Vagina (tissue), 2 donors: ENCODE results near the gene PTPRN2. TPM values are rescaled to one million over a fixed set of nuclear protein-coding genes. Genes with fewer than 3 reads are reported as not detected.

Experiments used
- DNase-seq, 2 donors: peaks; one replicate each; pipeline ENCODE4 v3.0.0-alpha.2; 2017; ENCODE audit errors: extremely low spot score in 2 of 2
- H3K27ac ChIP-seq: fragments of 200-600 bp; sonication (generic); one replicate; pipeline ENCODE4 v1.5.1; 2019
- H3K27me3 ChIP-seq: fragments of 200-600 bp; sonication (generic); one replicate; pipeline ENCODE4 v1.5.1; 2019
- H3K36me3 ChIP-seq, 2 donors: fragments of 200-600 bp; sonication (generic); one replicate each; pipeline ENCODE4 v1.5.1; 2017 to 2019
- H3K4me1 ChIP-seq: fragments of 200-600 bp; sonication (generic); one replicate; pipeline ENCODE4 v1.5.1; 2019
- H3K4me3 ChIP-seq, 2 donors: fragments of 200-600 bp; sonication (generic); 1 replicate in 1 of 2; 2 replicates in 1 of 2; pipeline ENCODE4 v1.5.1; 2016 to 2019
- H3K9me3 ChIP-seq: fragments of 200-600 bp; sonication (generic); one replicate; pipeline ENCODE4 v1.5.1; 2019
- POLR2A ChIP-seq, 2 donors: fragments of 450-650 bp; IDR thresholded peaks; one replicate each; pipeline ENCODE4 v1.6.1; 2017; ENCODE audit warnings: antibody characterized with exemption in 2 of 2, mild to moderate bottlenecking in 2 of 2, moderate library complexity in 2 of 2
- POLR2AphosphoS5 ChIP-seq, 2 donors: sonication (generic); formaldehyde crosslinking; IDR thresholded peaks; one replicate each; pipeline ENCODE4 v1.9.0; 2017; ENCODE audit warnings: antibody characterized with exemption in 2 of 2, mild to moderate bottlenecking in 2 of 2, low read depth in 1 of 2; ENCODE audit not compliant: insufficient read depth in 1 of 2
- intact Hi-C: fragments of 100-400 bp; cut with DNase I; formaldehyde crosslinking; loops from one replicate; pipeline ENCODE4 v1.15.1; 2023
- total RNA-seq: library from RNA; depleted of rRNA; stranded (reverse); fragments of >200 nt; gene quantifications from one replicate; pipeline ENCODE4 v1.2.3, GENCODE V29; 2016
- TF ChIP-seq, protein P1 (sequence below), 3 experiments: fragments of 450-650 bp in 2 of 3; fragments of 200-600 bp in 1 of 3; sonication (generic) in 1 of 3; IDR thresholded peaks; one replicate each; pipeline ENCODE4 v1.5.1; 2017 to 2019; ENCODE audit warnings: antibody characterized with exemption in 3 of 3, mild to moderate bottlenecking in 2 of 3, moderate library complexity in 2 of 3

PTPRN2 gene
- total RNA-seq, 1 donor from 2014 or later: 7.4 TPM

DNA sequence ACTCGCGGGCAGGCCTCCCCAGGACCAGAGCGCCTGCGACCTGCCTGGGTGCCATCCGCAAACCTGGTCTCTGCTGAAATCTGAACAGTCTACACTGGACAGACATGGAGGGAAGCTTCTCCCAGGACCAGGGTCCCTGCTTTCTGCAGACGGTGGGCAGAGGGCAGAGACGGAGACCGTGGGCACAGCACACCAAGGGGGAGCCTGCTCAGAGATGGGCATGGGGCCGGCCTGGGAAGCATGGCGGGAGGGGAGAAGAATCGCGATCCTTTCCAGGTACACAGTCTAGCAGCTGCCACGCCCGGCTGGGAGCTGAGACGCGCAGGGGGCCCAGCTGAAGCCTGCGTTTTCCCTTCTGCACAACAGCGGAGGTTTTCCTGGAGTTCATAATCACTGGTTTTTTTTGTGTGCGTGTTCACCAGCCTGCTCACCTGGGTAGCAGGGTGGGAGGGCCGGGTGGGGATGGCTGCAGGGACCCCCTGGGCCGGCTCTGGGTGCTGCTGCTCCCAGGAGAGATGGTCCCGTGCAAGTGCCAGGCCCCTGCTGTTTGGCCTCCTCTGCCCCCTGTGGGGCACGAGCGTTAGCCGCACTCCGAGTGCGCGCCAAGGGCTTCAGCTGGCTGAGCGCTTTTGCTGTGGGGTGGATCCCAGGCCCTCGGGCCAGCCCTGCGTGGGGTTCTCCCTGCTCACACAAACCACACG is 802.0 kb downstream of the PTPRN2 start:
- Histone ChIP-seq H3K36me3 (no peaks in the 10 kb centered on the region), H3K9me3 (no peaks in the 10 kb centered on the region), H3K27me3 (no peaks in the 10 kb centered on the region), H3K27ac (no peak overlapping the region), H3K4me1 (no peaks in the 10 kb centered on the region), H3K4me3 (no peak overlapping the region)
- intact Hi-C loops: no loop called here
- no peak for DNase-seq
- TF ChIP-seq, protein P1, sequence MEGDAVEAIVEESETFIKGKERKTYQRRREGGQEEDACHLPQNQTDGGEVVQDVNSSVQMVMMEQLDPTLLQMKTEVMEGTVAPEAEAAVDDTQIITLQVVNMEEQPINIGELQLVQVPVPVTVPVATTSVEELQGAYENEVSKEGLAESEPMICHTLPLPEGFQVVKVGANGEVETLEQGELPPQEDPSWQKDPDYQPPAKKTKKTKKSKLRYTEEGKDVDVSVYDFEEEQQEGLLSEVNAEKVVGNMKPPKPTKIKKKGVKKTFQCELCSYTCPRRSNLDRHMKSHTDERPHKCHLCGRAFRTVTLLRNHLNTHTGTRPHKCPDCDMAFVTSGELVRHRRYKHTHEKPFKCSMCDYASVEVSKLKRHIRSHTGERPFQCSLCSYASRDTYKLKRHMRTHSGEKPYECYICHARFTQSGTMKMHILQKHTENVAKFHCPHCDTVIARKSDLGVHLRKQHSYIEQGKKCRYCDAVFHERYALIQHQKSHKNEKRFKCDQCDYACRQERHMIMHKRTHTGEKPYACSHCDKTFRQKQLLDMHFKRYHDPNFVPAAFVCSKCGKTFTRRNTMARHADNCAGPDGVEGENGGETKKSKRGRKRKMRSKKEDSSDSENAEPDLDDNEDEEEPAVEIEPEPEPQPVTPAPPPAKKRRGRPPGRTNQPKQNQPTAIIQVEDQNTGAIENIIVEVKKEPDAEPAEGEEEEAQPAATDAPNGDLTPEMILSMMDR (IDR thresholded peaks at IDR 0.05): no peak
- TF ChIP-seq POLR2AphosphoS5 (IDR thresholded peaks at IDR 0.05; ENCODE audit: insufficient read depth in 1 of 2, low read depth in 1 of 2) (no peak), POLR2A (IDR thresholded peaks at IDR 0.05) (no peak)

DNA sequence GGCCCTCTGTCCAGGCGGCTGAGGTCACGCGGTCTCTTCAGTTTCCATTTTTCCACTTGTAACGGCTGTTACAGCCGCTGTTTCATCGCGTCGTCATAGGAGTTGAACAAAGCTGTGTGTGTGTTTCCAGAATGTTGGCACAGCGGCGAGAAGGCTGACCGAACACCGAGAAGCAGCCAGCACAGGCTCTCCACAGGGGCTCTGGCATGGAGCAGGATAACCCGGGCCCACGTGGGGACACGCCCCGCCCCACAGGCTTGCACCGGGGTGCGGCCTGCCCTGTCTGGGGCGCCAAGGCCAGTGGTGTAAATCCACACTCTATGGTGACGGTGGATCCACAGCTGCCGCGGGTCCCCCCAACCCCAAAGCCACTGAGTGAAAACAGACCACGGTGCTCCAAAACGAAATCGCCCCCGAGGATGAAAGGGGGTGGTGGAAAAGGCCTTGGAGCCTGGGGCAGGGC is 802.6 kb downstream of the PTPRN2 start:
- H3K4me1 ChIP-seq: no peaks in the 10 kb centered on the region
- H3K36me3 ChIP-seq: no peaks in the 10 kb centered on the region
- no peak overlapping the region for H3K27ac ChIP-seq
- intact Hi-C loops: no loop called here
- no peaks in the 10 kb centered on the region for H3K27me3 ChIP-seq
- DNase-seq: no peak
- no peak overlapping the region for H3K4me3 ChIP-seq
- TF ChIP-seq, protein P1 (IDR thresholded peaks at IDR 0.05): no peak
- TF ChIP-seq POLR2A (IDR thresholded peaks at IDR 0.05) (no peak), POLR2AphosphoS5 (IDR thresholded peaks at IDR 0.05; ENCODE audit: insufficient read depth in 1 of 2, low read depth in 1 of 2) (no peak)
- H3K9me3 ChIP-seq: no peaks in the 10 kb centered on the region

DNA sequence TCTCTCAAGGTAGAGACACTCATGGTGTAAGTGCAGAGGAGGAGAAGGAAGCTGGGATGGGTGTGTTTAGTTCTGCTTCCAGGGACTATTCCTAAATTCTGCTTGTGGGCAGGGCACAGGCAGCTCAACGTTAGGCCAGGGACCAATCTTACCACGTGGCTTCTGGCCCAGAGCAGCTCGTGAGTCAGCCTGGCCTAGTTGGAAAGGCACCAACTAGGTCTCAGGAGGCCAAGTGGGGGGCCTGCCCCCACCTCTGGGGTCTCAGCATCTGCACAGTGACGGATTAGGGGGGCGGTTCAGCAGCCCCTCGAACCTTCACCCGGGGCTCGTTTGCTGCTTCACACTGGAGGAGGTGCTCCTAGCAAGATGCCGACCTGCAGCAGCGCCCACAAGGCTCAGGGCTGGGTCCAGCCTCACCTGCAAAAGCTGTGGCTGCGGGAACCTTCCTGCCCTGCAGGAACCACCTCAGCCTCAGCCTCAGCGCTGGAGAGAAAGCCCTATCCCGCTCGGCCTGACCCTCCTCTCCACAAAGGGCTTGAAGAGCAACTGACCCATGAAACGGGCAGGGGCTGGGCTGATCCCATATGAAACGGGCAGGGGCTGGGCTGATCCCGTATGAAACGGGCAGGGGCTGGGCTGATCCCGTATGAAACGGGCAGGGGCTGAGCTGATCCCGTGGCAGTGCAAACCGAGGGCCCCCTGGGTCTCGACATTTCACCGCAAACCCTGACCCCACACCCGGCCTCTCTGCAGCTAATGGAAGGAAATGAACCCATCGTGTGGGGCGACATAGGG is 803.4 kb downstream of the PTPRN2 start:
- Histone ChIP-seq H3K36me3 (no peaks in the 10 kb centered on the region), H3K27me3 (no peaks in the 10 kb centered on the region), H3K4me1 (no peaks in the 10 kb centered on the region), H3K9me3 (no peaks in the 10 kb centered on the region), H3K4me3 (no peak overlapping the region), H3K27ac (no peak overlapping the region)
- intact Hi-C loops: no loop called here
- no peak for DNase-seq
- TF ChIP-seq POLR2A (IDR thresholded peaks at IDR 0.05) (no peak), POLR2AphosphoS5 (IDR thresholded peaks at IDR 0.05; ENCODE audit: insufficient read depth in 1 of 2, low read depth in 1 of 2) (no peak)
- TF ChIP-seq, protein P1 (IDR thresholded peaks at IDR 0.05): no peak

DNA sequence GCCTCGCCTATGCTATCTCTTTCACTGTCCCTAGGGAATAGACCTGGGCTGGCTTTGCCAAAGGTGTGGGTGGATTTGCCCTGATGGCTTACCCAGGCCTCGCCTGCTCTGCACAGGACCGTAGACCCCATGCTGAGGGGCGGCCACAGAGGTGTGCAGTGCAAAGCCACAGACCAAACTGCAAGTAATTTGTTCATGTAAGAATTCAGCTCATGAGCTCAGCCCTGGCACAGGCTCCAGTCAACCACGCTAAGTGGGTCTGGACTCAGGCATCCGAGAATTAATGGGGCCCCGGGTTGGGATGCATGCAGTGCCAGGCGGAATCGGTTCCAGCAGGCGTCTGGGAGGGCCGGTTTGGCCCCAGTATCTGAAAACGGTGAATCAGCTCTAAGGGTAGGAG is 805.6 kb downstream of the PTPRN2 start:
- no peaks in the 10 kb centered on the region for H3K27me3 ChIP-seq
- no peaks in the 10 kb centered on the region for H3K9me3 ChIP-seq
- no peak overlapping the region for H3K4me3 ChIP-seq
- H3K4me1 ChIP-seq: no peaks in the 10 kb centered on the region
- no peak overlapping the region for H3K27ac ChIP-seq
- DNase-seq: no peak
- intact Hi-C loops: no loop called here
- TF ChIP-seq POLR2AphosphoS5 (IDR thresholded peaks at IDR 0.05; ENCODE audit: insufficient read depth in 1 of 2, low read depth in 1 of 2) (no peak), POLR2A (IDR thresholded peaks at IDR 0.05) (no peak)
- TF ChIP-seq, protein P1 (IDR thresholded peaks at IDR 0.05): no peak
- no peaks in the 10 kb centered on the region for H3K36me3 ChIP-seq

DNA sequence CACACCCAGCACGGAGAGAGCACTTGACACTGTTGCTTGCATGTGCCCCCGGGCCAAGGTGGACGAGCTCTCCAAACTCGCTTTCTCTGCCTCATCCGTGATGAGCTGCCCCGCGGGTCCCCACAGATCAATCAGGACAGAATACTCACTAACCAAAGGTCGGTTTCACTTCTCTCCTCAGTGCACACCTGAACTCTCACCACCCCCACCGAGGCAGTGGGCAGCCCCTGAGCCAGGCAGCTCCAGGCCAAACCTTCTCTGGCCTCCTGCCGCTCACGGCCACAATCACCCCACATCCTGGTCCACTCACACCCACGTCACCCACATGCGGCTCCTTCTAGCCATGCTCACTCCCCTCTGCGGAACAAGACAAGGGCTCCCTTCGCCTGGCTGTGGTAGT is 806.9 kb downstream of the PTPRN2 start:
- H3K27me3 ChIP-seq: no peaks in the 10 kb centered on the region
- no peak overlapping the region for H3K27ac ChIP-seq
- DNase-seq: no peak
- H3K4me3 ChIP-seq: no peak overlapping the region
- H3K4me1 ChIP-seq: no peaks in the 10 kb centered on the region
- intact Hi-C loops: no loop called here
- TF ChIP-seq POLR2AphosphoS5 (IDR thresholded peaks at IDR 0.05; ENCODE audit: insufficient read depth in 1 of 2, low read depth in 1 of 2) (no peak), POLR2A (IDR thresholded peaks at IDR 0.05) (no peak)
- TF ChIP-seq, protein P1 (IDR thresholded peaks at IDR 0.05): no peak
- H3K9me3 ChIP-seq: no peaks in the 10 kb centered on the region
- H3K36me3 ChIP-seq: no peaks in the 10 kb centered on the region
